MCF 10A (cell line): ENCODE data around the gene FGF6. TPM values are rescaled to one million over a fixed set of nuclear protein-coding genes. Genes with fewer than 3 reads are reported as not detected.

Experiments
- BruUV-seq: library from RNA; stranded (reverse); fragments of 400-500 nt; replicated peaks from 2 replicates; lab custom pipeline; 2021; lab: Mats Ljungman, UMichigan
- CTCF ChIA-PET: fragments of 300-600 bp; sonication (Branson Sonifier 250); formaldehyde crosslinking; extraction: SDS; loops from one replicate; lab custom pipeline; 2021; ENCODE audit warnings: antibody characterized with exemption, inconsistent platforms; lab: Yijun Ruan, JAX
- POLR2A ChIA-PET: fragments of 300-600, 350-650 bp; sonication (Branson Sonifier 250); formaldehyde crosslinking; extraction: SDS; loops from one replicate; lab custom pipeline; 2020; ENCODE audit warnings: antibody characterized with exemption, inconsistent platforms; lab: Yijun Ruan, JAX
- DNase-seq: peaks from one replicate; pipeline ENCODE4 v3.0.0-alpha.2; 2018; ENCODE audit not compliant: unreplicated experiment
- H3K27ac Mint-ChIP-seq: one replicate; pipeline ENCODE4 v1.8.0; 2022; ENCODE audit warnings: mild to moderate bottlenecking, low read depth, mixed read lengths; ENCODE audit not compliant: unreplicated experiment
- H3K27me3 Mint-ChIP-seq: one replicate; pipeline ENCODE4 v1.8.0; 2022; ENCODE audit warnings: mixed read lengths; ENCODE audit not compliant: insufficient read depth, unreplicated experiment
- H3K36me3 Mint-ChIP-seq: one replicate; pipeline ENCODE4 v1.8.0; 2022; ENCODE audit warnings: mild to moderate bottlenecking, moderate library complexity, mixed read lengths; ENCODE audit not compliant: insufficient read depth, unreplicated experiment
- H3K4me1 Mint-ChIP-seq: one replicate; pipeline ENCODE4 v1.8.0; 2022; ENCODE audit warnings: mixed read lengths; ENCODE audit not compliant: insufficient read depth, unreplicated experiment
- H3K4me3 Mint-ChIP-seq: one replicate; pipeline ENCODE4 v1.8.0; 2022; ENCODE audit warnings: mild to moderate bottlenecking, moderate library complexity, mixed read lengths; ENCODE audit not compliant: unreplicated experiment
- H3K9me3 Mint-ChIP-seq: one replicate; pipeline ENCODE4 v1.8.0; 2022; ENCODE audit warnings: mixed read lengths; ENCODE audit not compliant: unreplicated experiment
- intact Hi-C: fragments of 100-400 bp; cut with micrococcal nuclease; formaldehyde crosslinking; loops from 2 replicates; pipeline ENCODE4 v1.14.1; 2022
- total RNA-seq: library from RNA; stranded (reverse); gene quantifications from 2 replicates; pipeline ENCODE4 v1.2.3, GENCODE V29; 2022
- TF ChIP-seq, protein P1 (sequence below): fragments of 200-600 bp; IDR thresholded peaks from one replicate; pipeline ENCODE4 v1.8.0; 2022; ENCODE audit warnings: antibody characterized with exemption, mild to moderate bottlenecking; ENCODE audit not compliant: unreplicated experiment

FGF6 gene
- total RNA-seq, 1 experiment from 2014 or later = not detected

- H3K9me3 Mint-ChIP-seq = no peaks in the 10 kb centered on the region
- H3K27me3 Mint-ChIP-seq = no peaks in the 10 kb centered on the region
- TF ChIP-seq, protein P1, sequence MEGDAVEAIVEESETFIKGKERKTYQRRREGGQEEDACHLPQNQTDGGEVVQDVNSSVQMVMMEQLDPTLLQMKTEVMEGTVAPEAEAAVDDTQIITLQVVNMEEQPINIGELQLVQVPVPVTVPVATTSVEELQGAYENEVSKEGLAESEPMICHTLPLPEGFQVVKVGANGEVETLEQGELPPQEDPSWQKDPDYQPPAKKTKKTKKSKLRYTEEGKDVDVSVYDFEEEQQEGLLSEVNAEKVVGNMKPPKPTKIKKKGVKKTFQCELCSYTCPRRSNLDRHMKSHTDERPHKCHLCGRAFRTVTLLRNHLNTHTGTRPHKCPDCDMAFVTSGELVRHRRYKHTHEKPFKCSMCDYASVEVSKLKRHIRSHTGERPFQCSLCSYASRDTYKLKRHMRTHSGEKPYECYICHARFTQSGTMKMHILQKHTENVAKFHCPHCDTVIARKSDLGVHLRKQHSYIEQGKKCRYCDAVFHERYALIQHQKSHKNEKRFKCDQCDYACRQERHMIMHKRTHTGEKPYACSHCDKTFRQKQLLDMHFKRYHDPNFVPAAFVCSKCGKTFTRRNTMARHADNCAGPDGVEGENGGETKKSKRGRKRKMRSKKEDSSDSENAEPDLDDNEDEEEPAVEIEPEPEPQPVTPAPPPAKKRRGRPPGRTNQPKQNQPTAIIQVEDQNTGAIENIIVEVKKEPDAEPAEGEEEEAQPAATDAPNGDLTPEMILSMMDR = no peak
- no peaks in the 10 kb centered on the region for H3K36me3 Mint-ChIP-seq
- H3K27ac Mint-ChIP-seq = no peak overlapping the region
- peaks cover 18% of the 10 kb centered on the region for H3K4me1 Mint-ChIP-seq
- no peak for DNase-seq
- CTCF ChIA-PET = interaction anchor here (2.6 kb wide), 1 partner anchor 27 kb away, joined by 7 read pairs; no protein-coding TSS in a partner anchor
- POLR2A ChIA-PET = interaction anchor here (0.6 to 1.3 kb wide), 2 partner anchors 16 to 66 kb away, joined by 3 read pairs; no protein-coding TSS in a partner anchor
- H3K4me3 Mint-ChIP-seq = no peak overlapping the region
- BruUV-seq = no TSS peak
- intact Hi-C loops = no loop called here
Measured at GRCh38 chr12:4447151-4447550, 1.5 kb upstream of the FGF6 start.

GRCh38 chr12:4446335-4446734, 720 bp upstream of the FGF6 start:
- intact Hi-C loops = no loop called here
- Mint-ChIP-seq H3K4me1 (peaks cover 18% of the 10 kb centered on the region), H3K9me3 (no peaks in the 10 kb centered on the region), H3K27ac (no peak overlapping the region), H3K36me3 (no peaks in the 10 kb centered on the region), H3K4me3 (no peak overlapping the region), H3K27me3 (no peaks in the 10 kb centered on the region)
- ChIA-PET POLR2A (no interaction called here), CTCF (interaction anchor here (0.6 to 2.6 kb wide), 3 partner anchors 25 to 1357 kb away, joined by 3 to 7 read pairs (median 5); no protein-coding TSS in a partner anchor)
- TF ChIP-seq, protein P1 = no peak
- BruUV-seq = no TSS peak
- DNase-seq = no peak

DNA sequence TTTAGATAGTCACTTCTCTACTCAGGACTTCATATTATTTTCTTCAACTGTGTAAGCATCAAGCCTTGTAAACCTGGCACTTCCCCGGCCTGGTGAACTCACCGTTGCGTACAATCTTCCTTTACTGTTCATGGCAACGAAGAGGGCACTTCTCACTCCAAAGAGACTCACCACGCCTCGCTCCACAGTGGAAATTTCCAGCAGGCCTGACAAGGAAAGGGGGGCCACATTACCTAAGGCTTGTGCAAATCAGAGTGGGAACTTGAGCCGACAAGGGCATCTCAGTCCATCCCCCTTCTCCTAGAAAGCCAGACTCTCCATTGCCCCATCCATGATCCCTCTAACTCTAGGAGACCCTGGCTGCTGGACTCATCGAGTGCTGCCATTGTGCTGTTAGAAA, 1.6 kb downstream of the FGF6 start:
- Mint-ChIP-seq H3K9me3 (no peaks in the 10 kb centered on the region), H3K27ac (no peak overlapping the region), H3K36me3 (no peaks in the 10 kb centered on the region), H3K27me3 (peaks cover 22% of the 10 kb centered on the region), H3K4me3 (no peak overlapping the region), H3K4me1 (no peaks in the 10 kb centered on the region)
- intact Hi-C loops = no loop called here
- POLR2A ChIA-PET = no interaction called here
- BruUV-seq = no TSS peak
- TF ChIP-seq, protein P1 = no peak
- DNase-seq = no peak
- CTCF ChIA-PET = no interaction called here

GRCh38 chr12:4443616-4444015, 2.0 kb downstream of the FGF6 start:
- Mint-ChIP-seq H3K27me3 (peaks cover 27% of the 10 kb centered on the region), H3K4me3 (no peak overlapping the region), H3K27ac (no peak overlapping the region)

More at GRCh38 chr12:4443616-4444015, 2.0 kb downstream of the FGF6 start:
- Mint-ChIP-seq H3K36me3 (no peaks in the 10 kb centered on the region), H3K9me3 (no peaks in the 10 kb centered on the region), H3K4me1 (no peaks in the 10 kb centered on the region)
- CTCF ChIA-PET = interaction anchor here (1.1 kb wide), 1 partner anchor 22 kb away, joined by 3 read pairs; no protein-coding TSS in a partner anchor
- BruUV-seq = no TSS peak
- intact Hi-C loops = no loop called here
- TF ChIP-seq, protein P1 = no peak
- POLR2A ChIA-PET = no interaction called here
- DNase-seq = no peak
